PC-3 (cell line): ENCODE data around the gene CDCA4.

Experiments used
- EZH2 ChIP-seq: fragments of 300-600 bp; sonication (generic); IDR thresholded peaks from one replicate; pipeline ENCODE4 v1.6.1; 2017; ENCODE audit warnings: antibody characterized with exemption, mild to moderate bottlenecking, low read length; ENCODE audit not compliant: unreplicated experiment
- TF ChIP-seq, protein P1 (sequence below): fragments of 300-600 bp; sonication (generic); conservative IDR thresholded peaks from 2 replicates; pipeline ENCODE4 v1.5.1; 2017; ENCODE audit warnings: antibody characterized with exemption, low read depth, mild to moderate bottlenecking, low read length

DNA sequence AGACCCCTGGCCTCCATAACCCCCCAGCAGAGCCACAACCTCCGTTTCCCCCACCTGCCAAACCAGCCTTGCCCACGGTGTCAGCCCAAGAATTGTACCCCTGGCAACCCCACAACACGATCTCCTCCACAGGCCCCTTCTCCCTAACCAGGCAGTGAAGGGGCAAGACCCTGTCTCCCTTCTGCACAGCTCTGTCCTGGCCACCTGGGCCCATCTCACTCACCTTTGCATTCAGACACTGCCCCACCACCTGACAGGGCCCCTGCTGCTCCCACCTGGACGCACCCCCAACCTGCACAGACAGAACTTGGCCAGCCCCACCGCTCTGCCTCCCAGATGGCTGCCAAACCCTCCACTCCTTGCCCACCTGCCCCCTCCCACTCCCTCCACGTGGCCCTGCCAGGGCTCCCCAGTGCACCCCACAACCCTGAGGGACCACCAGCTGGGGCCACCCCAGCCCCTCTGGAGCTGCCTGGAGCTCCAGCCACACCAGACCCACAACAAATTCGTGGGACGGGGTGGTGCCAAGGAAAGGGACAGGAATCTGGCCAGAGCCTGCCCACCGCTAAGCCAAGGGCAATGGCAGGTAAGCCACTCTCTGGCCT is 54.5 kb downstream of the CDCA4 start:
- TF ChIP-seq, protein P1, sequence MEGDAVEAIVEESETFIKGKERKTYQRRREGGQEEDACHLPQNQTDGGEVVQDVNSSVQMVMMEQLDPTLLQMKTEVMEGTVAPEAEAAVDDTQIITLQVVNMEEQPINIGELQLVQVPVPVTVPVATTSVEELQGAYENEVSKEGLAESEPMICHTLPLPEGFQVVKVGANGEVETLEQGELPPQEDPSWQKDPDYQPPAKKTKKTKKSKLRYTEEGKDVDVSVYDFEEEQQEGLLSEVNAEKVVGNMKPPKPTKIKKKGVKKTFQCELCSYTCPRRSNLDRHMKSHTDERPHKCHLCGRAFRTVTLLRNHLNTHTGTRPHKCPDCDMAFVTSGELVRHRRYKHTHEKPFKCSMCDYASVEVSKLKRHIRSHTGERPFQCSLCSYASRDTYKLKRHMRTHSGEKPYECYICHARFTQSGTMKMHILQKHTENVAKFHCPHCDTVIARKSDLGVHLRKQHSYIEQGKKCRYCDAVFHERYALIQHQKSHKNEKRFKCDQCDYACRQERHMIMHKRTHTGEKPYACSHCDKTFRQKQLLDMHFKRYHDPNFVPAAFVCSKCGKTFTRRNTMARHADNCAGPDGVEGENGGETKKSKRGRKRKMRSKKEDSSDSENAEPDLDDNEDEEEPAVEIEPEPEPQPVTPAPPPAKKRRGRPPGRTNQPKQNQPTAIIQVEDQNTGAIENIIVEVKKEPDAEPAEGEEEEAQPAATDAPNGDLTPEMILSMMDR: no peak
- no peak for TF ChIP-seq EZH2
